Measurements from ENCODE around the gene NKX3-2. TPM values are rescaled to one million over a fixed set of nuclear protein-coding genes. Genes with fewer than 3 reads are reported as not detected.

NKX3-2 gene
- polyA plus RNA-seq, 5 donors, result 0.25 to 0.28 (median 0.26) TPM

DNA sequence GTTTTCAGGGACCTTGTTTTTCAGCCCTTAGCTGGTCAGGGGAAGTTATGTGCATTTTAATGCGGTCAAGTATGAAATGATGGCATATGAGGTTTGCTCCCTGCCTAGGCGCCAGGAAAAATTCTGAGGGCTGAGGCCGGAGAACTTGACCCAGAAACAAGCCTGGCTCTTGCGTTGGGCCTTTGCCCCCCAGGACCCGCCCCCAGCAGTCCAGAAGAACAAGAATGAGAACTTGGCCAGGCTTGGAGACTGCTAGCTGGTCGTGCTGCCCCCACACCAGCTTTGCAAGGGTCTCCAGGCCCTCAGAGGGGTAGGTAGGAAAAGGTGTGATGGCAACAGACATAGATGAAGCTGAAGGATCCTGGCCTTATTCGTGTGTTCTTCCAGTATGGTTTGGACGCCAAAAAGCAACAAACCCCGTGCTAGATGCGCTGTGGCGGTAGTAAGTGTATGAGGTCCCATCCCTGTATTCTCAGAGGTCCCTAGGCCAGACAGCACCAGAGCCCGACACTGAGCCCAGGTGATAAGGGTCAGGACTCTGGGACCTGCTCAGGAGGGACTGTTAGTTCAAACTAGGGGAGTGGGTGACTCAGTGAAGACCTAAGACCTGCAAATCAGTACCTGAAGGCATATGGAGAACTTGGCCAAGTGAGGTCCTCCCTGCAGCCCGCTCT lies 10.5 kb downstream of the NKX3-2 start:
- no peak for DNase-seq

DNA sequence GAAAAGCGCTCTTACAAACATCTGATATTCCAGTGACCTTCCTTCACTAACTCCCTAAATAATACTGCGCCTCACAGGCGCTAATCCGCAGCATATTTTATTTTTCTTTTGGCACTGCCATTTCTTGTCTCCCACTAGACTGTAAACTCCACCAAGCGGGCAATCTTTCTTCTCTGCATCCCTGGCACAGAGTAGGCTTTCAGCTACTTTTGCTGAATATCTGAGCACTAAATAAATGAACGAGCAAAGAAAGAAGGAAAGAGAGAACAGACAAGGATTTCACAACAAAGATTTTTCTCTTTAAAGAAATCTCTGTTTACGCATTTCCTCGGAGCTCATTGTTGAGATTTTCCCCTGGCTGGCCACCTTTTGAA lies 12.7 kb downstream of the NKX3-2 start:
- no peak for DNase-seq

DNA sequence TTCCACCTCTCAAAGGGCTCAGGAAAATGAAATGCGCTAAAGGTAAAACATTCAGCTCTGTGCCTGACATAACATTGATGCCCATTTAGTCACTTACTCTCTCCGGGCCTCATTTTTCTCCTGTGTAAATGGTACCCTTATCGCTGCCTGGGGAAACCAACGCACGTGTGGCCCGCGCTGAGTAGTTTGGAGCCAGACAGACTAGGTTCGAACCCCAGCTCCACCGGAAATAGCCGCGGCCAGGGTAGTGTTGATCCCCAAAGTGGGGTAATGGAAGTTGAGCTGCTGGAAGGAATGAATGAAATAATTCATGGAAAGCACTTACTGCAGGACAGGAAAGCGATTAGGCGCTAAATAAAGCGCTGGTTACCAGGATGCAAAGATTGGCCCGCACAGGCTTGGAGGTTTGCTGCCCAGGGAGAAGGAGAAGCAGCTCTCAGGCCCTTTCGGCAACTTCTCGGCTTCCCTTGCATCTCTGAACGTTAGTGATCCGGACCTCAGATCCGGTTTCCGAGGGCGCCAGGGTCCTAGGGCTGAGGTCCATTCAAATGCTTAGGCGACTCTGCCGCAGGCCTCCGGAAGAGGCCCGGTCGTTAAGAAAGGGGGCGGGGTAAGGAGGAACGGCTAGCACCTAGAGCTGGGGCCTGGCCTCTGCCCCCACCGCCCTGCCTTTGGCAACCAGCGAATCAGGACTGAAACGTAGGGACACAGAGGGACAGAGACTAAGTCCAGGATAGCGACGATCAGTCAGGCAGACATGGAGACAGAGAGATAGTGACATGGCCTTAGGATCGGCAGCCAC lies 13.3 kb downstream of the NKX3-2 start:
- DNase-seq, result no peak

DNA sequence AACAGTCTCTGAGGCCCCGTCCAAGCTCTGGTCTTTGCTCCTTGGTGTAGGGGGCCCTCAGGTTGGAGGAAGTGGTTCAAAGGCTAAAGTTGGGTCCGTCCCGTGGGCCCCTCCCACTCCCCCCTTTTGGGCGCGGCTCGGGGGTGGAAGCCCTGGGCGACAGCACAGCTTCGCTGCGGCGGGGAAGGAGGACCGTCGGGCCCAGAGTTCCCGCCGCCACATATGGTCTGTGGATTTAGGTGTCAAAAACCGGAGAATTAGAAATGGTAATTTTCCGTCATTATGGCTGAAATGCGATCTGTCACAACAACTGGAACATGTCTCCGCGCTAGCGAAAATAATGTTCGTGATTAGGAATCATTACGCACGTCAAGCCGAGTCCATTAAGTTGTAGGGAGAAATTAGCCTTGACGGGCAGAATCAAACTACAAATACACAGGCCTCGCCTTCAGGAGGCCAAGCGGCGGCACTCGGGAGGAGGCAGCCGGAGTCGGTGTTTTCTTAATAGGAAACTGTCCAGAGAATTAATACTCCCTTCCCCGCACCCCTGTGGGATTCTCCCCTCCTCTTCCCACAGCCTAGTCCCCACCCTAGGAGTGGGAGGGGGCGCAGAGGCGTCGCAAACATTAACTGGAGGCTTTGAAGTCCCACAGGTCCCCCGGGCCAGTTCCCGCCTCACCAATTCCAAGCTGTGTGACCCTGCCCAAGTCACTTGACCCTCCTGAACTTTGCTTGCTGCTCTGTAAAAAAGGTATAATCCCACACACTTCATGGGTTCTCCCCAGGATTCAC lies 15.0 kb downstream of the NKX3-2 start:
- no peak for DNase-seq

DNA sequence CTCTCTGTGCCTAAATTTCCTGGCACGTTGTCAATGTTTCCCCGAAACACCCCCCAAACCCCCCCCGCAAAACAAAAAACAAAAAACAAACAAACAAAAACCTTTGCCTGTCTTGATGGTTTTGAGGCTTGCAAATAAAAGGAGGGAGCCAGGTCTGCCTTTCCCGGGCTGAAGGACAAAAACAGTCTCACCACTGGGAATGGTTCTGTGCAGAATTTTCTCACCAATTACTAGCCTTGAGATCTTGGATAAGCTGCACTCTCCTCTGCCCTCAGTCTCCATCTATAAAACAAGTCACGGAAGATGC lies 15.5 kb downstream of the NKX3-2 start:
- DNase-seq, result no peak

DNA sequence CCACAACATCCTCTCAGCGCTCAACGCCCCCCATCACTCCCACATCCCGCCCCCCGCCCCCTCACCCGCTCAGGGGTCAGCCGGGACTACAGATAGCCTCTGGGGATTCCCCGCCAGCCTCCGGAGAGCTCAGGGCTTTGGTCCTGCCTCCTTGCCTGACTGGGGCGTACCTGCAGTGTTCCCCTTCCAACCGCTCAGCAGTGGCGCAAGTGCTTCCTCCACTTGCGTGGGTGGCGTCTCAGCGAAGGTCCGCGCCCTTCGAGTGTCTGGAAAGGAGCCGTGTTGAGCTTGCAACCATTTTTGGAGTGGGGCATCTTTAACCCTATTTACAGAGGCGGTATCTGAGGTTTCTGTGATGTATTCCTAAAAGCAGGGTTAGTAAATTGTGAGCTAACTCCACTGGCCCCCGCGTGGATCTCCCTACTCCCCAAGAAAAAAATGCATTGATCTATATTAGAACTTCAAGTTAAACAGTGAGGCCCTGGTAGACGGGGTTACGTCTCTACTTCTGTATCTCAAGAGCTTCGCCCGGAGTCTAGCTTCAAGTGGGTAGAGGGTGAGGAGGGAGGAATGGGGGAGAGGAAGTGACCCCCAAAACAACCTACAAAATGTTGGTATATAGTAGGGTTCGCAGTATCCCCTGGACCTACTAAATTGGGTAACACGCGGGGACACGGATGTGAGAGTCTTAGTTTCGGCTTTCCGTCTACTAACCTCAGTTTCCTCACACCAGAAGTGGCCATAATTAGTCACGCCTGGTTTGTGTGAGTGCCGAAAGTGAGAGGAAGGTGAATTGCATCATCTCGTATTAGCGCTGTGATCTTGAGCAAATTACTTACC lies 16.1 kb downstream of the NKX3-2 start:
- DNase-seq, result no peak

DNA sequence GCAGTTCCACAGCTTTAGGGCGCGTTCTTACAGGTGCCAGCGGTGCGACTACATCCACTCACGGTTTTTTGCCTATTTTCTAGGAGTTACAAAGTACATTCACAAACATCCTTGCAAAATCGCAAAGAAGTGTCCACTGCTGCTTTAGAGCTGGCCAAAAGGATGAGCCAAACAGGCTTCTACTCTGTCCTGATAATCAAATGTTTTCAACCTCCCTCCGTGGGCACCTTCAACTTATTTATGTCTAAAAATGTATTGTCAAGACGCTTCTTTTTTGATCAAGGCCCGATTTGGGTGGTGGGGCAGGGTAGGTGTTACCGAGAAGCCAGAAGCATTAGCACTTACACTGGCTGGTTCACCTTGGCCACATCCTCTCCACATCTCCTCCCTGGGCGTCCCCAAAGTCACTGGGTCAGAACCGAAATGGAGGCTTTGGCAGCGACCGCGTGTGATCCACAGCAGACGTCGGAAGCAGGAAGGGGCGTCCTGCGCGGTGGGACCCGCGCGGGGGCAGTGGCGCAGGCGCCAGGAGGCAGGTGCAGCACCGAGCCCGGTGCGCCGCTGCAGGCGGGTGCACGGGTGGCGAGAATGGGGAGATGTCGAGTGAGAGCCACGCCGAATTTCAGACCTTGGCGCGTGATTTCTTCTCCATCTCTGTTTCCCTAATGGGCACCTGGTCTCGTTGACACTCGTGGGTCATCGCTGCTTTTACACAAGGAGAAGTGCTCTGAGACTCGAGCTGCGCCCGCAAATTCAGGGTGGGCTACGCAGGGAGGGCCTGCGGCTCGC lies 16.9 kb downstream of the NKX3-2 start:
- no peak for DNase-seq

DNA sequence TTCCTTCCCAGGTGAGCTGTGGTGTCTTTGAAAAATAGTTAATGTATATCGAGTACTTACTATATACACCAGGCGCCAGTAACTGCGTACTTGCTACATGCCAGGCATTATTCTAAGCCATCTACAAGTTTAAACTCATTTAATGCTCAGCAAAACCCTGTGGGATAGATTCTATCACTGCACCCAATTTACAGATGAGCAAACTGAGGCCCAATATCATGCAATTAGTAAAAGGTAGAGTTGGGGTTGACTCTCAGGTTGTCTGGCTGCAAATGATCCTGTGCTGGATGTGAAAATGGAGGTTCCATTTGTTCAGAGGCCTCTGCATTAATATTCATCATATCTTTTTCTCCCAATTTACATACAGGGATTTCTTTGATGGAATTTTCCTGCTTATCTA lies 17.6 kb downstream of the NKX3-2 start:
- DNase-seq, result no peak

DNA sequence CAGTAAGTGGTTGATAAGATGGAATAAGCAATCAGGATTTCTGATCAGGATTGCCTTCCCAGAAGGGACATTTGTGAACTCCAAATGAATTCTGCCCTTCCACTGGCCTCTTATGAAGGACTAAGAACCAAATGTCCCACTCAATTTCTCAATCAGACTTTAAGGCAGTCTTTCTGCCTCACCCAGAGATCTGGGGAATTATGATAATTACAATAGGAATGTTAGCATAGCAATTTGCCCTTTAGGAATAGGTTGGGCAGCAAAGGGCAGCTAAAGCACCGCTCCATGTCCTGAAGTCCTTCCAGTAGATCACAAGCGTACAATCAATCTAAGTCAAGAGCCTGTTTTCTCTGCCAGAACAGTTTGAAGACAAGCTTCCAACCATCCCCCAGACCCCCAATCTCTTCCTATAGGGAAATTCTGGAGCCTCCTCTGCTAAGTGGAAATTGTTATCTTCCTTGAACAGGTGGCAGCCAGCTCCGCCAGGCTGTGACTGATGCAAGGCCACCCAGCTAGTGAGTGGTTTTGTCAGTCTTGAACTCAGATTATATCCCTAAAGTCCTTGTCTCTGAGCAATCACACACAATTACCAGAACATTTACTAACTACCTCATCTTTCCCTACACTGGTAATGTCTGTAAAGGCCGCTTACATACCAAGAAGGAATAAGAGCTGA lies 18.6 kb downstream of the NKX3-2 start:
- no peak for DNase-seq

DNA sequence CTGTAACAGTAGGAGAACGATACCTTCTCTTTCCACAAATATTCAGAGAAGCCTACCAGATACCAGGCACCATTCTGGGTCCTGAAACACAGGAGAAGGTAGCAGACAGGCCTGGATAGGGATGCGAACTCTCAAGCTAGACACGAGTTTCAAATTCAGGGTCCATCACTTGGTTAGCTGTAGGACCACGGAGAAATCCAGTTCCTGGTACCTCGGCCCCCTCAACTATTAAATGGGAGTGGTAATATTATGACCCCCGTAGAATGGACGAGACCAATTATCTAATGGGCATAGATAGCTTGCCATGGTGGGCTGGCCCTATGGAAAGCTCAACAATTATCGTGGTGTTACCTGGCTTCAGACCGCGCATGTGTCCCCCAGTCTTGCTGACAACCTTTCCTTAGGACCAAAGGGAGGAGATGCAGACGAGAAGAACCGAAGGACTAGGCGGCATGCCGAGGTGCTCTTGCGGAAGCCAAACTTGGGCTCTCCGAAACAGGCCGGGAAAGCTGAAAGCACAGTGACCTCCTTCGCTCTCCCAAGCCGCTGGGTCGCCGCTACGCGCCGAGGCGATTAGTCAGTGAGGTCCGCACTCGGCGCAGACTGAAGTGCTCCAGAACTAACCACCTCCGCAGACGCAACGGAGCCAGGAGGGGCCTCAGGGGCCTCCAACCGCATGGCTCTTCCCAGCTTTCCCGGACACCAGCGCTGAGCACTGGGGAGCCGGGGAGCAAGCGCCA lies 19.6 kb downstream of the NKX3-2 start:
- no peak for DNase-seq

DNA sequence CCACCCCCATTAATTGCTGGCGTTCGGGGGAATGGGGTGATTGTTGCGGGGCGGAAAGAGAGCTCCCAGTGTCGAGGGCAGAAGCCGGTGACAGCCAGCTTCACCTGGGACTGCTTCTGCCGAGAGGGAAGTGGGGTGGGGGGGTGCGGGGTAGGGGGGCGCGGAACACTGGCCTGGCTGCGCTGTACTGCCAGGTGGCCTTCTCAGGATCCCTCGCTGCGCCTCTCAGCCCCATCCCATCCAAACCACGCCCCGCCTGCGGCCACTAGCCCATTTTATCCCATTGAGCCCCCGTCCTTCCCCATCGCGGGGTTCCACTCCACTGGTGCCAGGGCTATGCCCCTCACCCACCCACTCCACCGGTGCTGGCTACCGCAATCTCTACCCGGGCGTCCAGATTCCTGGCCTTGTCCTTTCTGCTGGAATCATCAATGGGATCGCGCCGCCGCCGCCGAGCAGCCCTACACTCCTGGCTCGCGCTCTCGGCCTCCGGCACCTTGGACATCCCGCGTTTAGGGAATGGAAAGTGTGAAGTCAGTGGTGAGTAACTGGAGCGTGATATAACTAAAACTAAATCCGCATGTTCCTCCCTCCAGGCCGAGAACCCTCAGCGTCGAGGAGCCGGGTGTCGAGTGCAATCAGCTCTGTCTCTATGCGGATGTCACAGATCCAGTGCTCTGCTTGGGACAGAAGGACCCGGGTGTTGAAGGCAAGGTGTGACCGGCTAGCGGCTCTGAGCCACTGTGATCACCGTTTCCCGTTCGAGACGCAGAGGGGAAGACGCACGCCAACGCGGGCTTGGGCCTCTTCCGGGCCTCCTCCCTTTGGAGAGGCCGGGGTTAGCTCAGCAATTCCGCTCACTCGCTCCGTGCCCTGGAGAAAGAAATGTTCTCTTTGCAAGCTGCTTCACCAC lies 20.5 kb downstream of the NKX3-2 start:
- DNase-seq, result no peak

DNA sequence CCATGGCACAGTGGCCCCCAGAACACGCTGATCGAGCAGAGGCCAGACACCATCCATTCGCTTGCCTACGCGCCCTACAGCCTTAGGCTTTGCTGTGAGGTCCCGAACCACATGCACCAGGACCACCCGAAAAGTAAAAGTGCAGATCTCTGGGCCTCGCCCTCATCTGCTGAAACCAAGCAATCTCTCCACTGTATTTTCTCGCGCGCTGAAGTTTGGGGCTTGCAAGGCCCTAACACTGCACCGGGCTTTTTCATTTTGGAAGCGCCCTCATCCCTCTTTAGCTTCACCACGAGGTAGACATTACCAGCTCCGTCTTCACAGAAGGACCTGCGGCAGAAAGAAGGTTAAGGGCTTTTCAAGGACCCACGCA lies 21.2 kb downstream of the NKX3-2 start:
- DNase-seq, result no peak

DNA sequence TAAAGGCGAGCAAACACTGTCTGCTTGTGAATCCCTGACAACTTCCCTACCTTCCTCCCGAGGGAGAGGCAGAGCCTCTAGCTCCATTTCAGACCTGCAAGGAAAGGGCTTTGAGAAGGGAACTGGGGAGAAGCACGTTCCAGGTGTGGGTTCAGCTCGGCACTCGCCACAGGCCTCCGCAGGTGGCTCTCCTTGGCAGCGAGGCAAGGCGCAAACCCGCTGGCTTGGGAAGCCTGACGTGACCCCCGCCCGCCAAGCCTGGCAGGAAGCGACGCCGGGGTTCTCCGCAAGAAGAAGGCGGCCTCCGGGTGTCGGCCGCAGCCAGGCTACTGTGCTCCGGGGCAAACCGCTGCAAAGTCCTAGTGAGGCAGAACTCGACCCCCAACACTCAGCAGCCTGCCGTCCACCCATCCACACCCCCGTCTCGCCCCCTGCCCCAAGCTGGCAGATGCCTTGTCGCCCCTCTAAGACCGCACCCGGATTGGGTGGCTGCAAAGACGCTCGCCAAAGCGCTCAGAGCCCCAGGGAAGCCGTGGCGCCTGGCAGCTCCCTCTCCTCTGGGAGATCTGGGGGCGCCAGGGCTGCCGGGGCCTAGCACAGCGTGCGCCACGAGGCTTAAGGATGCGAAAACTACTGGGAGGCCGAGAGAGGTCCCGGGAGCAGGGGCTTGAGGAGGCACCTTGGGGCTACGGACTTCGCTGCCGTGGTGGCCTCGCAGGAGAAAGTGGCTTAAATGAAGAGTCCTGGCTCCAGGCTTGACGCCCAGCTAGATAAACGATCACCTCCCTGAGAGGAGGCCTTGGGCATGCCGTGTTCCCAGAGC lies 21.8 kb downstream of the NKX3-2 start:
- DNase-seq, result no peak

DNA sequence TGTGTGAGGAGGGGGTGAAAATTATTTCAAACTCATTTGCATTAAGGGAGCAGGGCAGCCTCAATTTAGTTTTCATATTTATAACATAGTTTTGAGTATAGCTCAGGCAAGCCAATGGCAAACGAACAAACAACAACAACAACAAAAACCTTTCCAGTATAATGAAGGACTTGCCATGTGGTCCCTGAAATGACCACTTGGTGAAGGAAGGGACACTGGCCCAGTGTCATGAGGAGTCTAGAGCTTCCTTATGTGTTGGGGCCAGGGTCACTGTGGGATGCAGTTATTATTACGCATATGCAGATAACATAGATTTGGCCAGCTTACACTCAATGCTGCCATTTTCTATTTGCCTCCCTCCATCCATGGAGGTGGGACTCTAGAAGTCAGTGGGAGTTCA lies 23.3 kb downstream of the NKX3-2 start:
- DNase-seq, result no peak

DNA sequence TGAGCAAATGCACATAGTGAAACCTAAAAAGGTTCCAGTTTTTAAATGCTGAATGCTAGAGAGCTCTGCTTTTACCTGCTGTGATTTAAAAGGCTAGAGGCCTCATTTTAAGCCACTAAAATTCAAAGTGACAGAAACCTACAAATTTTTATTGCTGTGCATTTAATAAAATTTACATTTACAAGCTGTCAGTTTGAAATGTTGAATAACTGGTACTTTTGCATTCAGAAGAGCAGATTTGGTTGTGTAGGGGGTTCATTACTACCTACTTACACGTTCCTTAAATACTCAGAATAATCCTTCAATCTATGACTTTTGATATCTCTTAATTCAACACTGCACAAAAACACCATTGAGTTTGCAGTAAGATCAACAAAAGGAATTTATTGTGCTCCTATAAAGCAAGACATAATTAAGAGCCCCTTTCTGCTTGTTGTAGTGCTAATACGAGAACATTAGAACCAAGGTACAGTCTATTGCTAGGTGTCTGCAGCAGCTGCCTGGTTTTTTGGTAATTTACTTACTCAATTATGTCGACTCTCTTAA lies 27.9 kb downstream of the NKX3-2 start:
- DNase-seq, result no peak

DNA sequence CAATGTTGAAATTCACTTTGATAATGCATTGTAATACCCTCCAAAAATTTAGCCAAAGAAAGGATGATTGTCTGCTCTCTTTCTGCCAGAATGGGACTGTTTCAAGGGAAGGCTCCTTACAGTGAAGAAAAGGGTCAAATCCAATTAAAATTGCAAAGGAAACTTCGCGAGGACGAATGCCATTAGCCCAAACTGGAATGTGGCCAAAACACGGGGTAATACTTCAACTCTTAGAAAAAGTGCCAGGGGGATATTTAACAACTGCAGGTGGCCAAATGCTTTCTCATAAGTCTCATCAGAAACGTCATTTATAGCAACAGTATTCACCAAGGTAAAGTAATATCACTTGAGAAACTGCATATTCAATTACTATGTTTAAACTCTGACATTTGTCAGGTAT lies 29.0 kb downstream of the NKX3-2 start:
- DNase-seq, result no peak

DNA sequence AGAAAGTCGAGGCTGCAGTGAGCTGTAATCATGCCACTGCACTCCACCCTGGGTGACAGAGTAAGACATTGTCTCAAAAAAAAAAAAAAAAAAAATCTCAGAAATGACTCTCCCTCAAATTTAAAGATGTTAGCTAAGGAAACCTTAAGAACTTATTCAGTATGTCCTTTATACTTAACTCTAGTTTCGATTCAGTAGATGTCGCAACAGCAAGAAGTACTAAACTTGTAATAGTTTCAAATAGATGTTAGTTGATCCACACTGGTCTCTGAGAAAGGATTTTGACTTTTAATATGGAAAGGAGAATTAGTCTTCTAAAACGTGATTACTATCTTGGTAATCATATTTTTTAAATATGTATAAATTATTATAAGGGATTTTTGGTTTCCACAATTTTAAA lies 29.6 kb downstream of the NKX3-2 start:
- DNase-seq, result no peak

DNA sequence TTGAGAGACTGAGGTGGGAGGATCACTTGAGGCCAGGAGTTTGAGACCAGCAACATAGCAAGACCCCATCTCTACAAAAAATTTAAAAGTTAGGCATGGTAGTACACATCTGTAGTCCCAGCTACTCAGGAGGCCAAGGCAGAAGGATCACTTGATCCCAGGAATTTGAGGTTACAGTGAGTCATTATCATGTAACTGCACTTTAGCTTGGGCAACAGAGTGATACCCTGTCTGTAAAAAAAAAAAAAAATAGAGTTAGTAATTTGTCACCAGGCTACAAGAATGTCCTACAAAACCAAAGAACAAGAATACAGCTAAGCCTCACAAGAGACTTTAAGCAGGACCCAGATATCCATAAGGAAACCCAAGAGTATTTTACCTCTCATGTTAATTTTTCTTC lies 33.2 kb downstream of the NKX3-2 start:
- no peak for DNase-seq

All from right lung (tissue), 5 donors.